HG03342 (cell line): ENCODE data around the gene CFAP73.
A peak's percentile ranks its signal among the peaks of the same experiment; 100 is the strongest.
"Not testable (repeated sequence)": the region's sequence is repeated elsewhere in the genome, so short reads cannot be mapped to it uniquely, and the experiment has no call there.

Experiments used
- ATAC-seq: cut with Tn5 transposase; IDR thresholded peaks from one replicate; pipeline ENCODE4 v1.9.1; 2021; ENCODE audit warnings: mild to moderate bottlenecking, moderate library complexity; ENCODE audit not compliant: unreplicated experiment

Gene CFAP73

DNA sequence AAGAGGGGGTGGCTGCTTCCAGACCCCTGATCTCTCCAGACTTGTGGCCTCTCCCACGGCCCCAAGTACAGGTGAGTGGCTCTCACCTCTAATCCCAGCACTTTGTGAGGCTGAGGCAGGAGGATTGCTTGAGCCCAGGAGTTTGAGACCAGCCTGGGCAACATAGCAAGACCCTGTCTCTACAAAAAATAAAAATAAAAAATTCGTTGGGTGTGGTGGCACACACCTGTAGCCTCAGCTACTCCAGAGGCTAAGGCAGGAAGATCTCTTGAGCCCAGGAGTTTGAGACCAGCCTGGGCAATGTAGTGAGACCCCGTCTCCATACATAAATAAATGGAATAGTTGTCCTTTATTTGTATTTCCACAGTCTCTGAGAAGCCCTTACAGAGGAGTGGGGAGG, 7.8 kb upstream of the CFAP73 start:
- not testable (repeated sequence) for ATAC-seq

DNA sequence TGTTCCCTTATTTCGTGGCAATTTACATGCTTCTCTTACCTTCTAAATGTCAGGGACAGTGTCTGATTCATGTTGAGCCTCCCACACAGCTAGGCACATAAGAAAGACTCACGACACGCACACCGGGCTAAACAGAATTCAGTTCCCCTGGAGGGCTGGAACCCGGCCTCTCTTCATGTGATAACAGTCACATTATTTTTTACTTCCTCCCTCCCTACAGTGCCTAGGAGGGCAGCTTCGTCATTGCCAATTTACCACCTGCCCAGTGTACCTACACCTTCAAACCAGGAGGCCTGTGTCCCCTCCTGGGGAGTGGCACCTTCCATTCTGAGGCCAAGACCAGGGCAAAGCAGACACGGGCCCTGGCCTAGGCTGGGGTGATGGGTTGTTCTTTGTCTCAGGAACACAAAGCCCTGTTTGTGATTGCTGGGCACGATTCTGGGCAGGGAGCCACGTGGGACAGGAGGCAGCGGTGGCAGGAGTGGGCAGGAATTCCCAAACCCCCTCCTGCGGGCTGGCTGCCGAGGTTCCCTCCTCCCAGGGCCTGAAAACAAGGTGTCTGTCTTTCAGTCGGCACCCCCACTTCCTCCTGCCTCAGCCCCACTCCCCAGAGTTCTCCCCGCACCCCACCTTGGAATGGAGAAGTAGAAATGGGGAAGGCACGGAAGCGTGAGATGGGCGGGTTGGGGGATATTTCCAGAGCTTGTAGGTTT, 7.2 kb upstream of the CFAP73 start:
- no peak for ATAC-seq

DNA sequence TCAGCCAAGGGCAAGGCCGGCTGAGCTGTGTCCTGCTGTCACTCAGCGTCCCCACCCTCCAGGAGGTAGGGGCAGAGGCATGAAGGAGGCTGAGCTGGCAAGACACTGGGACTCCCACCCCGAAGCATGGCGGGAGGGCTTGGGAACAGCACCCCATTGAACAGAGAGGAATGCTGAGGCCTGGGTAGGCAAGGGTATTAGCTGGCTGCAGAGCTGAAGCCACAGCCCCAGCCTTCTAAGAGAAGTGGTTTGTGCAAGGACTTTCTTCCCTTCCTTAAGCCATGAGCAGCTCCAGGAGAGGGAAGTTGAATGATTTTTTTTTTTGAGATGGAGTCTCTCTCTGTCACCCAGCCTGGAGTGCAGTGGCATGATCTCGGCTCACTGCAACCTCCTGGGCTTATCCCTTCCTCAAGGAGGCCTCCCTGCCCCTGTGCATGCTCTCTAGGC, 6.6 kb upstream of the CFAP73 start:
- ATAC-seq = no peak

- no peak for ATAC-seq
These were observed 5.6 kb upstream of the CFAP73 start for GRCh38 chr12:113143959-113144358.

- ATAC-seq = no peak
These were observed 4.7 kb upstream of the CFAP73 start for GRCh38 chr12:113144806-113145205.

GRCh38 chr12:113145720-113146551, 3.6 kb upstream of the CFAP73 start:
- ATAC-seq = no peak

GRCh38 chr12:113146999-113147398, 2.5 kb upstream of the CFAP73 start:
- ATAC-seq = no peak

DNA sequence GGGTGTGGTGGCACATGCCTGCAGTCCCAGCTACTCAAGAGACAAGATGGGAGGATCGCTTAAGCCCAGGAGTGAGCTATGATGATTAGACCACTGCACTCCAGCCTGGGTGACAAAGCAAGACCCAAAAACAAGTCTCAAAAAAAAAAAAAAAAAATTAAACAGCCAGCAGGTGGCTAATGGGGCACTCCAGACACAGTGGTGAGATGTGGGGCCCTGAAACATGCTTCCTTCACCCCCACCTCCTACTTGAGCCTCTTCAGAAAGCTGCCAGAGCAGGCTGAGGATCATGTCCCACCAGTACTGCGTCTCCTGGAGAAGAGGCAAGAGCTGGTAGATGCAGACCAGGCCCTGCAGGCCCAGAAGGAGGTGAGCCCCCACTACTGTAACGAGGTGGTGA, 2.1 kb downstream of the CFAP73 start:
- no peak for ATAC-seq

DNA sequence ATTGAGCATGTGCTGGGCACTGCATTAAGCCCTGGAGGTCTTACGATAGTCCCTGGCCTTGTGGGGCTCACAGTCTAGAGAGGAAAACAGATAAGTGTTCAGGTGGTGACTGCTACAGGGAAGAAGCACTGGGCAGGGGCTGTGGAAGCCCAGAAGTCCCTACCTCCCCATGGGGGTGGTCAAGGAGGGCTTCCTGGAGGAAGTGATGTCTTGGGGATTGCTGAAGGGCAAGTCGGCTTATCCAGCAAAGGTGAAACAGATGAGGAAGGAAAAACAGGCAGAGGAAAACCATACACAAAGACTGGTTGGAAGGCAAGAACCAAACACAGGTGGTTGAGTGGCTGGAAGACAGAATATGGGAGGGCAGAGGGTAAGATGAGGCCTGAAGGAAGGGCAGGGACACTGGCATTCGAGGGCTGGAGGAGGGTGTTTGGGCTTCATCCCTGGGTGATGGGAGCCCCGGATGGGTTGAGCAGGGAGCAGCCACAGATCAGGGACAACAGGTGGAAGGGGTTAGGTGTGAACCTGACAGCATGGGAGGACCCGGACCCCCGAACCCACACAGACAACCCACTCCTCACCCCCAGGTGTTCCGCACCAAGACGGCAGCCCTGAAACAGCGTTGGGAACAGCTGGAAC, 2.8 kb downstream of the CFAP73 start:
- ATAC-seq = no peak

- peak; percentile 53 for ATAC-seq
These were observed 3.6 kb downstream of the CFAP73 start for GRCh38 chr12:113152835-113153814.

- no peak for ATAC-seq
These were observed 4.9 kb downstream of the CFAP73 start for GRCh38 chr12:113154351-113154973.

DNA sequence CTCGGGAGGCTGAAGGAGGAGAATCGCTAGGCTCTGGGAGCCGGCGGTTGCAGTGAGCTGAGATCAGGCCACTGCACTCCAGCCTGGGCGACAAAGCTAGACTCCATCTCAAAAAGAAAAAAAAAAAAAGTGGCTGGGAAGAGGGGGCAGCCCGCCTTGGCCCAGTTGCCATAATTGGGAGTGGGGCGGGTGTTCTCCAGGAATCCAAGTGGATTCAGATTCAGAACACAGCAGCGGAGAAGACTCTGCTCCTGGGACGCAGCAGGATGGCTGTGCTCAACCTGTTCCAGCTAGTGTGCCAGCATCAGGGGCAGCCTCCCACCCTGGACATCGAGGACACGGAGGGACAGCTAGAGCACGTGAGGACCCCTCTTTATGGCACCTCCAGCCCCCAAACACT, 5.5 kb downstream of the CFAP73 start:
- ATAC-seq = no peak

GRCh38 chr12:113155646-113156045, 6.1 kb downstream of the CFAP73 start:
- no peak for ATAC-seq

DNA sequence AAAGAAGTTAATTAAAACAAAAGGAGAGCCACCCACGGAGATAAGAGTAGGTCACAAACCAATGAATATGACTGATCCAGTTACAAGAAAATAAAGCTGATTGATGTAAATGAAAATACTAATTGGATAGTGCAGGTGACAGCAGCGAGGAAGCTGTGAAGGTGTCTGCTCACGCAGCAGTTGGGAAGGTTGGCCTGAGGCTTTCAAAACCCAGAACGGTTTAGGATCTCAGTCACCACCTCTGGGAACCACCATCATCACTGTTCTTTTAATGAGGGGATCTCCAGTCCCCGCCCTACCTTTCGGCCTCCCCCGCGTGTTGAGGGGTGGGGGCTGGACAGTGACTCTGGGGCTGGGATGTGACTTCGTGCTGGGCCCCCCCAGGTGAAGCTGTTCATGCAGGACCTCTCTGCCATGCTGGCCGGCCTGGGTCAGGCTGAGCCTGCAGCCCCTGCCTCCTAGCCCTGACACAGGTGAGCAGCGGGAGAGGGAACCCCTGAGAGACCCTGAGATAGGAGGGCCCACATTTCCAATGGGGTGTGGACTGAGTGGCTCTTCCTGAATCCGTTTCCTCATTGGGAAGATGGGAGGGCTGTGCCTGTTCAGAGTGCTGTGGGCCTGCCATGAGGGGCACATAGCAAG, 7.8 kb downstream of the CFAP73 start:
- no peak for ATAC-seq

- no peak for ATAC-seq
These were observed 9.1 kb downstream of the CFAP73 start for GRCh38 chr12:113158439-113159203.

DNA sequence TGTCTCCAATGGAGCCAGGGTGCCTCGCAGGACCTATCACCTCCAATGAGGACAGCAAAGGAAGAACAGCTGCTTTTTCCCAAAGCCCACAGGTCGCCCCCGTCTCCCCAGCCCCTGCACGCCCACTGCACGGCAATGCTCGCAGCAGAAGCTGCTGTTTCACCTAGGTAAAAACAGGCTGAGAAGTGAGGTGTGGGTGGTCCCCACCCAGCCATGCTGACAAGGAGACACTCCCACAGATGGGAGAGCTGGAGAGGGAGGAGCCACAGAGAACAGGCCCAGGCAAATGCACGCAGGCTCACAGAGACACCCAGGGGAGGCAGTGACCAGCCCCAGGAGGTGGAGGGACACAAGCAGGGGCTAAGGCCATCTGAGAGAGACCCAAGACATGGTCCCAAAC, 10.4 kb downstream of the CFAP73 start:
- no peak for ATAC-seq

GRCh38 chr12:113161415-113162016, 12.0 kb downstream of the CFAP73 start:
- no peak for ATAC-seq
